SKM-1 (cell line): ENCODE measurements around the gene TOR3A.

Experiments
- DNase-seq: peaks from one replicate; lab custom pipeline; 2025; ENCODE audit not compliant: unreplicated experiment; lab: John Stamatoyannopoulos, UW

Gene TOR3A

GRCh38 chr1:179145521-179145920 is 63.7 kb downstream of the TOR3A start:
- DNase-seq, result no peak
